ENCODE data around the gene IMP3. TPM values are rescaled to one million over a fixed set of nuclear protein-coding genes. Genes with fewer than 3 reads are reported as not detected.
"Not testable (repeated sequence)": the region's sequence is repeated elsewhere in the genome, so short reads cannot be mapped to it uniquely, and the experiment has no call there.

IMP3 gene
- total and polyA plus RNA-seq, 9 donors, result 31.2 to 42.2 (median 33.6) TPM

GRCh38 chr15:75641603-75642002 lies 1.6 kb upstream of the IMP3 start:
- Histone ChIP-seq H3K9me3 (replicated peaks; ENCODE audit: control insufficient read depth, low read depth, low read length) (no peaks in the 10 kb centered on the region), H3K36me3 (ENCODE audit: control insufficient read depth, insufficient read depth, low read length) (peaks cover 3% of the 10 kb centered on the region), H3K27me3 (ENCODE audit: control insufficient read depth, insufficient read depth, low read length) (no peaks in the 10 kb centered on the region), H3K4me1 (ENCODE audit: control insufficient read depth, insufficient read depth, low read length) (peaks cover 30% of the 10 kb centered on the region), H3K27ac (ENCODE audit: low read length) (no peak overlapping the region), H3K4me3 (ENCODE audit: low read length) (no peak overlapping the region)
- 80% methylated on average over 2 of the region's 5 CpGs for WGBS (ENCODE audit: insufficient coverage)
- no peak for DNase-seq

- WGBS (ENCODE audit: insufficient coverage), result 90% methylated on average over 2 of the region's 4 CpGs
- H3K27ac ChIP-seq (ENCODE audit: low read length), result peak overlapping the region; percentile 96
- DNase-seq, result no peak
These were observed 1.1 kb upstream of the IMP3 start for GRCh38 chr15:75641179-75641503.

GRCh38 chr15:75640483-75641178 lies 607 bp upstream of the IMP3 start:
- Histone ChIP-seq H3K27ac (ENCODE audit: low read length) (peak overlapping the region; percentile 96), H3K4me1 (ENCODE audit: control insufficient read depth, insufficient read depth, low read length) (peaks cover 23% of the 10 kb centered on the region), H3K36me3 (ENCODE audit: control insufficient read depth, insufficient read depth, low read length) (peaks cover 3% of the 10 kb centered on the region), H3K4me3 (ENCODE audit: low read length) (peak overlapping the region; percentile 63), H3K9me3 (replicated peaks; ENCODE audit: control insufficient read depth, low read depth, low read length) (no peaks in the 10 kb centered on the region), H3K27me3 (ENCODE audit: control insufficient read depth, insufficient read depth, low read length) (no peaks in the 10 kb centered on the region)
- DNase-seq, result peak; percentile 76
- 0% methylated on average over 10 of the region's 17 CpGs for WGBS (ENCODE audit: insufficient coverage)

More at GRCh38 chr15:75641179-75641503, 1.1 kb upstream of the IMP3 start:
- H3K4me3 ChIP-seq (ENCODE audit: low read length), result no peak overlapping the region
- H3K9me3 ChIP-seq (replicated peaks; ENCODE audit: control insufficient read depth, low read depth, low read length), result no peaks in the 10 kb centered on the region
- peaks cover 3% of the 10 kb centered on the region for H3K36me3 ChIP-seq (ENCODE audit: control insufficient read depth, insufficient read depth, low read length)
- H3K4me1 ChIP-seq (ENCODE audit: control insufficient read depth, insufficient read depth, low read length), result peaks cover 25% of the 10 kb centered on the region
- no peaks in the 10 kb centered on the region for H3K27me3 ChIP-seq (ENCODE audit: control insufficient read depth, insufficient read depth, low read length)

GRCh38 chr15:75639191-75639708 lies 774 bp downstream of the IMP3 start:
- 1% methylated on average over 14 of the region's 16 CpGs for WGBS (ENCODE audit: insufficient coverage)

GRCh38 chr15:75637245-75638009 lies 2.6 kb downstream of the IMP3 start:
- H3K9me3 ChIP-seq (replicated peaks; ENCODE audit: control insufficient read depth, low read depth, low read length), result no peaks in the 10 kb centered on the region
- DNase-seq, result no peak
- 68% methylated on average over 2 of the region's 4 CpGs for WGBS (ENCODE audit: insufficient coverage)
- H3K27me3 ChIP-seq (ENCODE audit: control insufficient read depth, insufficient read depth, low read length), result no peaks in the 10 kb centered on the region
- peaks cover 3% of the 10 kb centered on the region for H3K36me3 ChIP-seq (ENCODE audit: control insufficient read depth, insufficient read depth, low read length)
- H3K27ac ChIP-seq (ENCODE audit: low read length), result no peak overlapping the region
- H3K4me1 ChIP-seq (ENCODE audit: control insufficient read depth, insufficient read depth, low read length), result peaks cover 23% of the 10 kb centered on the region
- no peak overlapping the region for H3K4me3 ChIP-seq (ENCODE audit: low read length)

More at GRCh38 chr15:75639191-75639708, 774 bp downstream of the IMP3 start:
- Histone ChIP-seq H3K36me3 (ENCODE audit: control insufficient read depth, insufficient read depth, low read length) (peaks cover 3% of the 10 kb centered on the region), H3K4me3 (ENCODE audit: low read length) (peak overlapping the region; percentile 63), H3K4me1 (ENCODE audit: control insufficient read depth, insufficient read depth, low read length) (peaks cover 23% of the 10 kb centered on the region), H3K9me3 (replicated peaks; ENCODE audit: control insufficient read depth, low read depth, low read length) (no peaks in the 10 kb centered on the region), H3K27me3 (ENCODE audit: control insufficient read depth, insufficient read depth, low read length) (no peaks in the 10 kb centered on the region), H3K27ac (ENCODE audit: low read length) (peak overlapping the region; percentile 84)
- DNase-seq, result no peak

GRCh38 chr15:75636026-75636425 lies 4.0 kb downstream of the IMP3 start:
- no peak overlapping the region for H3K27ac ChIP-seq (ENCODE audit: low read length)
- no peak for DNase-seq
- no peak overlapping the region for H3K4me3 ChIP-seq (ENCODE audit: low read length)
- peaks cover 22% of the 10 kb centered on the region for H3K4me1 ChIP-seq (ENCODE audit: control insufficient read depth, insufficient read depth, low read length)
- peaks cover 3% of the 10 kb centered on the region for H3K36me3 ChIP-seq (ENCODE audit: control insufficient read depth, insufficient read depth, low read length)
- H3K27me3 ChIP-seq (ENCODE audit: control insufficient read depth, insufficient read depth, low read length), result no peaks in the 10 kb centered on the region
- no peaks in the 10 kb centered on the region for H3K9me3 ChIP-seq (replicated peaks; ENCODE audit: control insufficient read depth, low read depth, low read length)
- 84% methylated on average over 4 of the region's 6 CpGs for WGBS (ENCODE audit: insufficient coverage)

- not testable (repeated sequence) for H3K36me3 ChIP-seq (ENCODE audit: control insufficient read depth, insufficient read depth, low read length); H3K4me3 ChIP-seq (ENCODE audit: low read length); DNase-seq; H3K9me3 ChIP-seq (replicated peaks; ENCODE audit: control insufficient read depth, low read depth, low read length); H3K27ac ChIP-seq (ENCODE audit: low read length); H3K27me3 ChIP-seq (ENCODE audit: control insufficient read depth, insufficient read depth, low read length)
- WGBS (ENCODE audit: insufficient coverage), result 90% methylated on average over 2 of the region's 7 CpGs
- H3K4me1 ChIP-seq (ENCODE audit: control insufficient read depth, insufficient read depth, low read length), result peaks cover 12% of the 10 kb centered on the region
These were observed 6.1 kb downstream of the IMP3 start for GRCh38 chr15:75633922-75634321.

- no peak overlapping the region for H3K4me3 ChIP-seq (ENCODE audit: low read length)
- H3K27me3 ChIP-seq (ENCODE audit: control insufficient read depth, insufficient read depth, low read length), result no peaks in the 10 kb centered on the region
- no peaks in the 10 kb centered on the region for H3K9me3 ChIP-seq (replicated peaks; ENCODE audit: control insufficient read depth, low read depth, low read length)
- H3K27ac ChIP-seq (ENCODE audit: low read length), result no peak overlapping the region
- no peaks in the 10 kb centered on the region for H3K4me1 ChIP-seq (ENCODE audit: control insufficient read depth, insufficient read depth, low read length)
- no peak for DNase-seq
- no peaks in the 10 kb centered on the region for H3K36me3 ChIP-seq (ENCODE audit: control insufficient read depth, insufficient read depth, low read length)
These were observed 8.1 kb downstream of the IMP3 start for GRCh38 chr15:75631935-75632334.

- H3K4me3 ChIP-seq (ENCODE audit: low read length), result peak within 1 kb of the TSS; percentile 100
- H3K9me3 ChIP-seq (replicated peaks; ENCODE audit: control insufficient read depth, low read depth, low read length), result no peaks in the 10 kb centered on the region
- H3K4me1 ChIP-seq (ENCODE audit: control insufficient read depth, insufficient read depth, low read length), result peaks cover 14% of the 10 kb centered on the region
- no peaks in the 10 kb centered on the region for H3K27me3 ChIP-seq (ENCODE audit: control insufficient read depth, insufficient read depth, low read length)
- under 1% methylated on average over 41 of the region's 47 CpGs for WGBS (ENCODE audit: insufficient coverage)
- peaks cover 5% of the 10 kb centered on the region for H3K36me3 ChIP-seq (ENCODE audit: control insufficient read depth, insufficient read depth, low read length)
- DNase-seq, result peak; percentile 99
- H3K27ac ChIP-seq (ENCODE audit: low read length), result peak within 1 kb of the TSS; percentile 98
These were observed 14.3 kb downstream of the IMP3 start, which contains the start of gene SNUPN for GRCh38 chr15:75625542-75626347. Gene SNUPN (minus strand): TSS chr15:75625725. CDS start chr15:75621051, 4,674 bp downstream.

GRCh38 chr15:75622505-75622904 lies 17.5 kb downstream of the IMP3 start:
- H3K4me1 ChIP-seq (ENCODE audit: control insufficient read depth, insufficient read depth, low read length), result peaks cover 23% of the 10 kb centered on the region

More at GRCh38 chr15:75622505-75622904, 17.5 kb downstream of the IMP3 start:
- WGBS (ENCODE audit: insufficient coverage), result 100% methylated on average over 1 of the region's 2 CpGs
- DNase-seq, result peak; percentile 46
- peaks cover 33% of the 10 kb centered on the region for H3K36me3 ChIP-seq (ENCODE audit: control insufficient read depth, insufficient read depth, low read length)
- H3K9me3 ChIP-seq (replicated peaks; ENCODE audit: control insufficient read depth, low read depth, low read length), result no peaks in the 10 kb centered on the region
- no peak overlapping the region for H3K4me3 ChIP-seq (ENCODE audit: low read length)
- H3K27ac ChIP-seq (ENCODE audit: low read length), result peak overlapping the region; percentile 55
- H3K27me3 ChIP-seq (ENCODE audit: control insufficient read depth, insufficient read depth, low read length), result no peaks in the 10 kb centered on the region
